K562 (cell line): Measurements from ENCODE around the gene SGCG.

Source experiments
- ARHGAP35 ChIP-seq: fragments of 450-650 bp; IDR thresholded peaks from 2 replicates; pipeline ENCODE4 v1.6.1; 2018; ENCODE audit not compliant: partially characterized antibody
- EP300 ChIP-seq: IDR thresholded peaks from 2 replicates; pipeline ENCODE4 v1.6.1; 2012; ENCODE audit warnings: low read length, improper control_type of control experiment
- EZH2 ChIP-seq: IDR thresholded peaks from 2 replicates; pipeline ENCODE4 v1.6.1; 2012; ENCODE audit warnings: low read depth, mild to moderate bottlenecking, inconsistent platforms, low read length, borderline replicate concordance
- MTA1 ChIP-seq: fragments of 450-650 bp; IDR thresholded peaks from 2 replicates; pipeline ENCODE4 v1.6.1; 2017; ENCODE audit warnings: borderline replicate concordance
- TRIM24 ChIP-seq, 2 experiments: fragments of 450-650 bp; IDR thresholded peaks; 2 replicates each; pipeline ENCODE4 v1.6.1; 2016
- TF ChIP-seq, protein P1 (sequence below), 2 experiments: IDR thresholded peaks; 2 replicates each; pipeline ENCODE4 v1.6.1; 2012; ENCODE audit warnings: improper control_type of control experiment in 2 of 2, low read depth in 2 of 2, low read length in 2 of 2, borderline replicate concordance in 1 of 2

- no peak for TF ChIP-seq EZH2
- no peak for TF ChIP-seq MTA1
- TF ChIP-seq ARHGAP35, result no peak
- TF ChIP-seq, protein P1, sequence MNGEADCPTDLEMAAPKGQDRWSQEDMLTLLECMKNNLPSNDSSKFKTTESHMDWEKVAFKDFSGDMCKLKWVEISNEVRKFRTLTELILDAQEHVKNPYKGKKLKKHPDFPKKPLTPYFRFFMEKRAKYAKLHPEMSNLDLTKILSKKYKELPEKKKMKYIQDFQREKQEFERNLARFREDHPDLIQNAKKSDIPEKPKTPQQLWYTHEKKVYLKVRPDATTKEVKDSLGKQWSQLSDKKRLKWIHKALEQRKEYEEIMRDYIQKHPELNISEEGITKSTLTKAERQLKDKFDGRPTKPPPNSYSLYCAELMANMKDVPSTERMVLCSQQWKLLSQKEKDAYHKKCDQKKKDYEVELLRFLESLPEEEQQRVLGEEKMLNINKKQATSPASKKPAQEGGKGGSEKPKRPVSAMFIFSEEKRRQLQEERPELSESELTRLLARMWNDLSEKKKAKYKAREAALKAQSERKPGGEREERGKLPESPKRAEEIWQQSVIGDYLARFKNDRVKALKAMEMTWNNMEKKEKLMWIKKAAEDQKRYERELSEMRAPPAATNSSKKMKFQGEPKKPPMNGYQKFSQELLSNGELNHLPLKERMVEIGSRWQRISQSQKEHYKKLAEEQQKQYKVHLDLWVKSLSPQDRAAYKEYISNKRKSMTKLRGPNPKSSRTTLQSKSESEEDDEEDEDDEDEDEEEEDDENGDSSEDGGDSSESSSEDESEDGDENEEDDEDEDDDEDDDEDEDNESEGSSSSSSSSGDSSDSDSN (IDR thresholded peaks at IDR 0.05; ENCODE audit: borderline replicate concordance in 1 of 2, low read depth in 2 of 2, low read length in 2 of 2), result no peak
- no peak for TF ChIP-seq EP300
- TF ChIP-seq TRIM24 (IDR thresholded peaks at IDR 0.05), result no peak
Observed at GRCh38 chr13:23288564-23288963, 107.8 kb downstream of the SGCG start.
